CD14-positive monocyte (primary cell): Measurements from ENCODE around the gene ITPKA. TPM values are rescaled to one million over a fixed set of nuclear protein-coding genes. Genes with fewer than 3 reads are reported as not detected.

Experiments
- DNase-seq, 3 donors: peaks; one replicate each; pipeline ENCODE4 v3.0.0-alpha.2; 2011 to 2022
- H2AFZ ChIP-seq: 2 replicates; pipeline ENCODE4 v1.6.0; 2012; ENCODE audit warnings: mild to moderate bottlenecking, low read depth, low read length, inconsistent platforms; ENCODE audit not compliant: insufficient read depth, poor library complexity, severe bottlenecking
- H3K27ac ChIP-seq, 2 donors: 1 replicate in 1 of 2; 2 replicates in 1 of 2; pipeline ENCODE4 v1.5.1; 2012 to 2013; ENCODE audit warnings: low read length in 2 of 2, control low read depth in 1 of 2, inconsistent platforms in 1 of 2, low read depth in 1 of 2, mild to moderate bottlenecking in 1 of 2
- H3K27me3 ChIP-seq, 2 donors: one replicate each; pipeline versions ENCODE4 v1.6.0 to v1.6.1; 2011 to 2013; ENCODE audit warnings: low read length in 2 of 2; ENCODE audit not compliant: control insufficient read depth in 2 of 2, insufficient read depth in 2 of 2
- H3K36me3 ChIP-seq, 2 donors: replicated peaks in 1 of 2; 1 replicate in 1 of 2; 2 replicates in 1 of 2; pipeline versions ENCODE4 v1.5.1 to v1.6.1; 2012 to 2013; ENCODE audit warnings: low read length in 2 of 2, control low read depth in 1 of 2, inconsistent platforms in 1 of 2, mild to moderate bottlenecking in 1 of 2; ENCODE audit not compliant: insufficient read depth in 2 of 2, control insufficient read depth in 1 of 2
- H3K4me1 ChIP-seq, 2 donors: 1 replicate in 1 of 2; 2 replicates in 1 of 2; pipeline versions ENCODE4 v1.5.1 to v1.6.1; 2012 to 2013; ENCODE audit warnings: low read length in 2 of 2, control low read depth in 1 of 2, inconsistent platforms in 1 of 2, mild to moderate bottlenecking in 1 of 2, moderate library complexity in 1 of 2; ENCODE audit not compliant: insufficient read depth in 2 of 2, control insufficient read depth in 1 of 2
- H3K4me2 ChIP-seq: replicated peaks from 2 replicates; pipeline ENCODE3; 2012; ENCODE audit warnings: low read length, moderate library complexity, mild to moderate bottlenecking; ENCODE audit not compliant: poor library complexity, severe bottlenecking; ENCODE audit errors: extremely low read depth
- H3K4me3 ChIP-seq, 3 experiments: fragments of 200-600 bp in 1 of 3; sonication (generic) in 1 of 3; replicated peaks in 1 of 3; 1 replicate in 2 of 3; 2 replicates in 1 of 3; pipeline ENCODE4 v1.5.1; 2011 to 2013; ENCODE audit warnings: low read length in 3 of 3, mild to moderate bottlenecking in 3 of 3, control low read depth in 2 of 3, low read depth in 2 of 3, inconsistent platforms in 1 of 3, moderate library complexity in 1 of 3
- H3K79me2 ChIP-seq: 2 replicates; pipeline ENCODE4 v1.6.0; 2012; ENCODE audit warnings: mild to moderate bottlenecking, control low read depth, inconsistent platforms, low read length, moderate library complexity; ENCODE audit not compliant: insufficient read depth
- H3K9ac ChIP-seq: 2 replicates; pipeline ENCODE4 v1.6.0; 2017; ENCODE audit warnings: low read length, mild to moderate bottlenecking; ENCODE audit not compliant: insufficient read depth, poor library complexity, severe bottlenecking
- H3K9me3 ChIP-seq, 2 donors: replicated peaks in 1 of 2; 1 replicate in 1 of 2; 2 replicates in 1 of 2; pipeline versions ENCODE4 v1.5.1 to v1.6.1; 2012 to 2013; ENCODE audit warnings: low read length in 2 of 2, control low read depth in 1 of 2; ENCODE audit not compliant: control insufficient read depth in 1 of 2, insufficient read depth in 1 of 2
- H4K20me1 ChIP-seq: 2 replicates; pipeline ENCODE4 v1.6.0; 2012; ENCODE audit warnings: mild to moderate bottlenecking, low read length, control low read depth, moderate library complexity; ENCODE audit not compliant: insufficient read depth
- H3K27ac Mint-ChIP-seq, 7 donors: one replicate each; pipeline ENCODE4 v1.8.0; 2020; ENCODE audit warnings: mild to moderate bottlenecking in 7 of 7, mixed read lengths in 7 of 7, moderate library complexity in 6 of 7, inconsistent platforms in 2 of 7
- H3K27me3 Mint-ChIP-seq, 3 donors: one replicate each; pipeline ENCODE4 v1.8.0; 2021 to 2022; ENCODE audit warnings: low read depth in 3 of 3, mild to moderate bottlenecking in 3 of 3, mixed read lengths in 3 of 3, moderate library complexity in 3 of 3, inconsistent platforms in 1 of 3
- H3K36me3 Mint-ChIP-seq, 2 donors: one replicate each; pipeline ENCODE4 v1.8.0; 2020; ENCODE audit warnings: mixed read lengths in 2 of 2, inconsistent platforms in 1 of 2, mild to moderate bottlenecking in 1 of 2
- H3K4me1 Mint-ChIP-seq: one replicate; pipeline ENCODE4 v1.8.0; 2020; ENCODE audit warnings: mild to moderate bottlenecking, mixed read lengths
- H3K4me3 Mint-ChIP-seq, 2 donors: one replicate each; pipeline ENCODE4 v1.8.0; 2020; ENCODE audit warnings: mild to moderate bottlenecking in 2 of 2, mixed read lengths in 2 of 2, moderate library complexity in 1 of 2
- H3K9me3 Mint-ChIP-seq, 7 donors: one replicate each; pipeline ENCODE4 v1.8.0; 2020 to 2022; ENCODE audit warnings: mixed read lengths in 7 of 7, mild to moderate bottlenecking in 6 of 7, moderate library complexity in 6 of 7, inconsistent platforms in 2 of 7
- CTCF ChIP-seq: fragments of 200-600 bp; IDR thresholded peaks from one replicate; pipeline ENCODE4 v1.8.0; 2022; ENCODE audit warnings: antibody characterized with exemption, mild to moderate bottlenecking
- WGBS: methylation state at CpG from one replicate; pipeline ENCODE4 v1.1.5; 2013; ENCODE audit warnings: missing lambda C conversion rate; ENCODE audit not compliant: insufficient coverage; 5-methylcytosine and 5-hydroxymethylcytosine counted together
- intact Hi-C, 2 donors: fragments of 100-400 bp; cut with micrococcal nuclease; formaldehyde crosslinking; loops; one replicate each; pipeline versions ENCODE4 v1.15.0 to v1.15.1; 2023
- polyA plus RNA-seq, 3 donors: library from polyadenylated mRNA; depleted of rRNA in 1 of 3; unstranded in 2 of 3; stranded (reverse) in 1 of 3; fragments of 300-500 nt in 2 of 3; fragments of >200 nt in 1 of 3; fragmentation: Illumina TruSeq in 2 of 3; gene quantifications; 1 replicate in 2 of 3; 2 replicates in 1 of 3; pipeline ENCODE4 v1.2.3, GENCODE V29; 2012 to 2021

Gene ITPKA
- polyA plus RNA-seq, 3 donors, result 0.31 TPM; not detected in 2

- Histone ChIP-seq H3K9me3 (peaks cover 0 to 4% of the 10 kb centered on the region in 2 donors), H3K4me2 (no peak overlapping the region), H3K79me2 (no peaks in the 10 kb centered on the region), H3K36me3 (no peaks in the 10 kb centered on the region), H3K4me1 (peaks cover 44 to 48% of the 10 kb centered on the region in 2 donors), H4K20me1 (no peaks in the 10 kb centered on the region), H3K9ac (no peak overlapping the region), H2AFZ (no peak overlapping the region), H3K27ac (no peak overlapping the region), H3K27me3 (peaks cover 58 to 96% of the 10 kb centered on the region in 2 donors), H3K4me3 (no peak overlapping the region)
- no peak for DNase-seq
- WGBS, result no CpG with 5 or more reads among the region's 2 CpGs
- Mint-ChIP-seq H3K4me3 (peak overlapping the region in 1 of 2 donors; percentile 44), H3K27ac (no peak overlapping the region), H3K9me3 (peaks cover 0 to 33% (median 5%) of the 10 kb centered on the region in 7 donors), H3K27me3 (peaks cover 83 to 96% (median 96%) of the 10 kb centered on the region in 3 donors), H3K36me3 (peaks cover 4 to 10% of the 10 kb centered on the region in 2 donors), H3K4me1 (peaks cover 38% of the 10 kb centered on the region)
- intact Hi-C loops, result no loop called here
- no peak for TF ChIP-seq CTCF
These were observed 5.0 kb downstream of the ITPKA start for GRCh38 chr15:41498657-41499056.

- H3K27me3 Mint-ChIP-seq, result peaks cover 84 to 97% (median 96%) of the 10 kb centered on the region in 3 donors
- DNase-seq, result no peak
- peaks cover 55 to 99% of the 10 kb centered on the region in 2 donors for H3K27me3 ChIP-seq
These were observed 5.6 kb downstream of the ITPKA start for GRCh38 chr15:41499109-41499851.

More at GRCh38 chr15:41499109-41499851, 5.6 kb downstream of the ITPKA start:
- no peaks in the 10 kb centered on the region for H3K79me2 ChIP-seq
- intact Hi-C loops, result no loop called here
- no peak overlapping the region for H3K4me3 ChIP-seq
- 89% methylated on average over 4 of the region's 6 CpGs for WGBS
- no peak overlapping the region for H3K27ac Mint-ChIP-seq
- H3K36me3 Mint-ChIP-seq, result peaks cover 4 to 10% of the 10 kb centered on the region in 2 donors
- no peak overlapping the region for H3K27ac ChIP-seq
- no peaks in the 10 kb centered on the region for H3K36me3 ChIP-seq
- H3K4me1 ChIP-seq, result peaks cover 41 to 45% of the 10 kb centered on the region in 2 donors
- peaks cover 0 to 4% of the 10 kb centered on the region in 2 donors for H3K9me3 ChIP-seq
- peak overlapping the region in 1 of 2 donors; percentile 44 for H3K4me3 Mint-ChIP-seq
- H2AFZ ChIP-seq, result no peak overlapping the region
- H3K9ac ChIP-seq, result no peak overlapping the region
- H3K4me2 ChIP-seq, result no peak overlapping the region
- H3K4me1 Mint-ChIP-seq, result peaks cover 38% of the 10 kb centered on the region
- H4K20me1 ChIP-seq, result no peaks in the 10 kb centered on the region
- peaks cover 0 to 33% (median 5%) of the 10 kb centered on the region in 7 donors for H3K9me3 Mint-ChIP-seq
- TF ChIP-seq CTCF, result no peak
